Bone marrow (tissue), 2 donors: ENCODE data around the gene NHLRC1.

Experiments
- DNase-seq, 2 donors: peaks; one replicate each; lab custom pipeline; 2025; lab: John Stamatoyannopoulos, UW

Gene NHLRC1

DNA sequence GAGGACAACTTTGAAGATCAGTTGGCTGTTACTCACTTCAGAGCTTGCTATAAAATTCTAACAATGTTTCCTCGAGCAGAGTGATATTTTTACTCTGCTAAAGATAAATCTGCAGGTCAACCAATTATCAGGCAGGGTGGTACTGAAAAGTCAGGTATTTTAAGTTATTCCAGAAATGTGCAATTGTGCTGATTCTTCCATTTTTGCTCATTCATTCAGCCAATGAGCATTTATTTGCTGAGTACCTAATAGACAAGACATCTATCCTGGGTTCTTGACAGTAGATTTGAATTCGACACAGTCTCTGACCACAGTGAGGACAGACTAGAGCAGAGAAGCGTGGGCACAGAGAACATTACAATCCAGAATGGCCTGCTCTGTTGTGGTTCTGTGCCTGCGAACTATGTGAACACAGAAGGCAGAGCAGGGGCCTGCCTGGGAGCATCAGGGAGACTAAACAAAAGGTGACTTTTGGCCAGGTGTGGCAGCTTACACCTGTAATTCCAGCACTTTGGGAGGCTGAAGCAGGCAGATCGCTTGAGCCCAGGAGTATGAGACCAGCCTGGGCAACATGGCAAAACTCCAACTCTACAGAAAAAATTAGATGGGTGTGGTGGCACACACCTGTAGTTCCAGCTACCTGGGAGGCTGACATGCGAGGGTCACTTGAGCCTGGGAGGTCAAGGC lies 17.6 kb upstream of the NHLRC1 start:
- DNase-seq: no peak

DNA sequence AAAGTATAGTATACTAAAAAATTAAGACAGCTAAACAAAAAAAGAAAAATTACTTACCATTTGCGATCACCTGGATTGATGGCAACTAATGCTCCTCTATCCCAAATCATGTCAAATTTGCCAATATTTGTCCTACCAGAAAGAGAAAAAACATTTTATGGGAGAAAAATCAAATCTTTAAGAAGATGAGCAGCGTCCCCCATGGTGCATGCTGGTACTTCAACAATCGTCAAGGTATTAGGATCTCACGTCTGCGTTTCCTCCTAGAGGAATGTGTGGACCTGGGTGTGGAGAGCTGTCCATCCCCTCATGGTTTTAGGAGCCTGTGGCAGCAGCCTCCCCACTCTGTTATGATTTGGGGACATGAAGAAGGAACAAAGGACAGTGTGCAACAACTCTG lies 16.4 kb upstream of the NHLRC1 start:
- no peak for DNase-seq

DNA sequence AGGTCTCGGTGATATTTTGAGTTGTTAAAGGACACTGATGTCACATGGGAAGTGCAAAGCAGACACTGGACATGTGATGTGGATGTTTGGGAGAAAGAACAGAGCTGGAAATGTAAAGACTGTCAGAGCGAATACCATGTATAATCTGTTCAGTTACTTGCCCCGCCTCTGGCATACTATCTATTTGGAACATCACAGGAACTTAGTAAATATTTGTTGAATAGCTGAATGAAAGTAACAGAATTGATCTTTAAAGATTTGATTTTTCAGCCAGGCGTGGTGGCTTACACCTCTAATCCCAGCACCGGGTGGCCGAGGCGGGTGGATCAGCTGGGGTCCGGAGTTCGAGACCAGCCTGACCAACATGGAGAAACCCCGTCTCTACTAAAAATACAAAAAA lies 13.8 kb upstream of the NHLRC1 start:
- no peak for DNase-seq

DNA sequence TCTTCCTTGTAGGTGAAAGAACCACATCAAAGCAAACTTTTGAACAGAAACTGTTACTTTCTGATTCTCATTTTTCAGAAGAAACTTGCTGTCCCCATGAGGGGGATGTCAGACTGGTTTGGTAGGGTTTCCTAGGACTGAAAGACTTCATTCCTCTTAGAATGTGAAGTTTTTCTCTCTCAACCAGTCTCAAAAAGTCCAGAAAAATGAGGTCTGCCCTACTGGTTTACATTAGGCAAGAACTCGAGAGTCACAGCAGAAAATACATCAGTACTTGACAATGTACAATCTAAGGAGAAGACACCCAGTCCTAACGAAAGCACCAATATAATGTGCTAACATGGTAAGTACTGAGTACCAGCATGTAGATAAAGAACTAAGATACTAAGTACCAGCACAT lies 12.7 kb upstream of the NHLRC1 start:
- no peak for DNase-seq

DNA sequence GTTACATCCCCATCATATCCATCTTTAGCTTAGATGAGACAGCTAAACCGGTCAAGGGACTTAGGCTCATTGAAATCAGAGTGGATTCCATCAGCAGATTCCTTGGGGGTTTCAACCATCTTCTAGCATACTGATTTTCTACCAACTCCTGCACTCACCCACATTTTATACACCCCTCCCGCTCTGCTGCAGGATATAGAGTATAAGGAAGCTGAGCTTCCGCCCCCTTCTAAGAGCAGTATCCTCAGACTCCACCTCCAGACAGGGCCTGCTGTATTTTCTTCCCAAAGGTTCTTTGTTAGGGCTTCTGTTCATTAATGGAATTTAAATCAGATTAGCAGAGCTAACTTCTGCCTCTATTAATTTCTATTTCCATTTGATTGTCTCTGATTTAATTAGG lies 9.9 kb upstream of the NHLRC1 start:
- DNase-seq: no peak

DNA sequence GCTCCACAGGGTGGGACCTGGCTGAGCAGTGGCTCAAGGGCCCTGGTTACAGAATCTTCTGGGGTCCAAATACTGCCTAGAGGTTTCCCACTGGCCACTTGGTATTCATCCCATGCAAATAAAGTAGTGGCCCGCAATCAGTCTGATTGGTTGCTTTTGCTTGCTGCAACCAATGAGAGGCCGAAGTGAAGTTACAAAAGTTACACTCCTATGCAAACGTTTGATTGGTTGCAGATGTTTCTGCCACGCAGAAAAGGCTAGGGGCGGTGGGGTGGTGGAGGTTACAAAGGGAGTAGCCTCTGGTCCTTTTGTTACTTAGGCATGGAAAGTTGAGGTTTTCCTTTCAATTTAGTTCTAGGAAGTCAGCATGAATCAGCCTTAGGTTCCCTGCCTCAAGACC lies 3.6 kb upstream of the NHLRC1 start:
- DNase-seq: no peak

DNA sequence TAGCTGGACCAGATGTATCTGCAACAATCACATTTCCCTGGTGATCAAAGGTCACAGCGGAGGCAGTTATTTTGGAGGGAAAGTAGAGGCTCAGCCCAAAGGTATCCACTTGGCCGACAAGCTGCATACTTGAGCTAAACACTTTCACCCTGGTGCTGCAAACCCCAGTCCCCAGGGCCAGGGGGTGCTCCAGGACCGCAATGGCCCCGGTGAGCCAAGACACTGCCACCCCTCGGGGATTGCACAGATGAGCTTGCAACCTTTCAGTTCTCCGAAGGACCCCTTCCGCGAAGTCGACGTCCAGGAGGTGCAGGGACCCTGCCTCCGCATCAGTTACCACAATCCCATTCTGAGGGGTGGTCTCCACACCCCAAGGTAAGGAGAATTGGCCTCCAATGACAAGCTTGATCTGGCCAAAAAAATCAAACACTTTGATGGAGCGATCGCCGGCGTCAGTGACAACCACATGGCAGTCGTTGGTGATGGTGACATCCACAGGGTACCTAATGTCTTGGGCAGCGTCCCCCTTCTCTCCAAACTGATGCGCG lies 823 bp downstream of the NHLRC1 start:
- DNase-seq: no peak

DNA sequence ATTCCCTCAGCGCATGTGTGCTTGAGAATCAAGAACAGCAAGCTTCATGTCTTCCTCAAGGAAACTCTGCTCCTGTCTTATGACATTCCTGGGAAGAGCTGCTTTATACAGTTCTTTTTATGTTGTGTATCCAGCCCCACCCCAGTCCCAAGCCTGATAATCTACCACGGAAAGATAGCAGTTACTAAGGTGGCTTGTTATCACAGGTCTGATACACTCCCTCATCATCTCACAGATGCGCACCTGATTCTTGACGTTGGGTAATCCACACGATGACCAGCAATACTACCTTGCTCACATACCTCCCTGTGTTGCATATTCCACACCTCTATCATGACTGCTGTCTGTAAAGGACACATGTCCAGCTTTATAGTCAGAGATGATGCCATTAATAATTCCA lies 3.2 kb downstream of the NHLRC1 start:
- DNase-seq: no peak

DNA sequence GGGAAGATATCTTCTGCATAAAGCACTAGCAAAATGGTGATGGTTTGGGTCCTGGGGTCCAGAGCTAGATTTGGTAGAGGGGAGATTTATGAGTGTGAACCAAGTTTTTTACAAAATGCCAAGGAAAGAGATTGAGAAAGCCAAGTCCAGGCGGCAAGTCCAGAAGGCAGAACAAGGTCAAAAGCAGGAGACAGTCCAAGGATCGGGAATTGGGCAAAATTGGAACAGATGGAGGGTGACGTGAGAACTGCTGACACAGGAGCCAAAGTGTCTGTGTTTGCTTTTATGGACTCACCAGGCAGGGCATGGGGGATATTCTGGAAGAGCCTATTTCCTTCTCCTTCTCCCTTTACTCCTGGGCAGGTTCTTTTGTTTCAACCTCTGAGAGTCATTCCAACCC lies 4.1 kb downstream of the NHLRC1 start:
- no peak for DNase-seq

DNA sequence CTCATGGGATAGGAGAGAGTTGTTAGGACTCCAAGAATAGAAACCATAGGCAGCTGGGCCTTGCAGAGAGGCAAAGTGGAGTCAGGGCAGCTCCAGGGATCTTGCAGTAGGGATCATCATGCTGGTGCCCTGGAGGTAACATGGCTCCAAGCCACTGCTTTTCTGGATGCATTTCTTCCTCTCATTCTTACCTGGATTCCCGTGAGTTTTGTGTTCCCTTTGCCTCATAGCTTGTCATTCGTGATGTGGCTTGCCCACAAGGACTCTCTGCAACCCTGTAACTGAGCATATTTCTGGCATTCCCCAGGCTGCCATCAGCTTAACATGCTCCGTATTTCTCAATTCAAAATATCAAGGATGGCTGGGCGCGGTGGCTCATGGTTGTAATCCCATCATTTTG lies 5.3 kb downstream of the NHLRC1 start:
- DNase-seq: no peak

DNA sequence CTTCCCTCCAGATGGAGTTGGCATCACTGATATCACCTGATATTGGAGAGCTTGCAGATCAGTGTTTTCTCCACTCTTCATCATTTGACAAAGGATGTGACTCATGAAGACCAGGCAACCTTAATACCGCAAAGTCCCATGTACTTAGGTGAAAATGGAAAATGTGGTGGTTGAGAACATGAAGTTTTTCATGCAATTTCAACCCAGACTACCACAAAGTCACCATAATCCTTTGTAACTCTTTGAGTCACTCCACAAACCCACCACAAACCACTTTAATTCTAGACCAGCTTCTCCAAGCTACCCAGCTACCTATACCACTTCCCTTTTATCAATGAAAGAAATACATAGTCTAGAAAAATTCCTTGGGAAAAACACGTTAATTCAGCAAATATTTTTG lies 7.1 kb downstream of the NHLRC1 start:
- no peak for DNase-seq

DNA sequence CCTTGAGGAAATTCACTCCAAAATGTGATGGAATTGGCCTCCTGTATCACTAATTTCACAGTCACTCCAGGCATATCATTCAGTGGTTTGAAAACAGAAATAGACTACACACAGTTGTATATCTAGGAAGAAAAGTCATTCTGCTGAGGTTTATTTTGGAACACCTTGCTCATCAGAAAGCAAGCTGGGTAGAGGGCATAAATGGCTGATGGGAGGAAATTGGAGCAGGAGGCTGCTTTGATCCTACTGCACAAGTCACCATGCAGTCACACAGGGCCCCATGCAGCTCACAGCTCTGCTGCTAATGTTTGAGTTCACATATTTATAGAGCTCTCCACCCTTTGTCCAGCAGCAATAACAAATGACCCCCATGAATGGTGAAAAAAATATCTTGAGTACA lies 12.3 kb downstream of the NHLRC1 start:
- DNase-seq: no peak

DNA sequence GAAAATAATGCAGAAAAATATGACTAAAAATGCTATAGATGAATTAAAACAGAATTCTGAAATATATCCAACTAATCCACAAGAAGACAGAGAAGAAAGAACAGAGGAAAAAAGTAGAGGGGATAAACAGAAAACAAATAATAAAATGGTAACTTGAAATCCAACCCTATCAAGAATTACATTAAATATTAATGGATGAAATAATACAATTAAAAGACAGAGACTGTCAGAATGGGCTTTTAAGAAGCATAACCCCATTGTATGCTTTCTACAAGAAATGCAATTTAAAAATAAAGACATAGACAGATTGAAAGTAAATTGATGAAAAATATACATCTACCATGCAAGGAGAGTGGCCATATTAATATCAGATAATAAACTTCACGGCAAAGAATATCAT lies 15.4 kb downstream of the NHLRC1 start:
- no peak for DNase-seq

DNA sequence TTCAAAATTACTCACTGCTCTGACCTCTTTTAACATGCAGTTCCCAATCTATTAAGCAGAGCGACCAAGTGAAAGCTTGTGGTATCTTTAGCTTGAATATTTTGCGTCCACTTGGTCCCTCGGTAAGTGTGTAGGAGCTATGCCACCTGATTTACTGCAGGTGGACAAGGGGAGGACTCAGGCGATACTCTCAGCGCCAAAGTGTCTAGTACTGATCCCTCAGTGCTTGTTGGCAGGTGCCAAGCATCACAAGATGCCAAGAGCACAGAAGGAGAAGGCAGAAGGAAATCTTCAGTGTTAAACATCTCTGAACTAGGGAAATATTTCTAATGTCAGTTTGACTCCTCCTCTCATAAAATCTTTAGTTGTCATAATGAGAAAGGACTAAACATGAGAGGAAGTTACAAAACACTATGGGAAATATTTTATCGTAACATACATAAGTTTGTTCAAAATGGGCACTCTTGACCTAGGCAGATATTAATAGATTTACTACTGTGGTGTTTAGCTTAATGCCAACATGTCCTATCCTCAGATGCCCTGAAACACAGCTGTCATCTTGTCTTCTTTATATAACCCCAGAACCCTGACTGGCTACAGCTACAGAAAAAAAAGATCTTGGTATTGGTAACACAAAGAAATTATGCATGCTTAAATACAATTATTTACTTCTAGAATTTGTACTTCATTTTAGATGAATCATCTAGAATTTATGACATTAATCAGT lies 19.5 kb downstream of the NHLRC1 start:
- no peak for DNase-seq

DNA sequence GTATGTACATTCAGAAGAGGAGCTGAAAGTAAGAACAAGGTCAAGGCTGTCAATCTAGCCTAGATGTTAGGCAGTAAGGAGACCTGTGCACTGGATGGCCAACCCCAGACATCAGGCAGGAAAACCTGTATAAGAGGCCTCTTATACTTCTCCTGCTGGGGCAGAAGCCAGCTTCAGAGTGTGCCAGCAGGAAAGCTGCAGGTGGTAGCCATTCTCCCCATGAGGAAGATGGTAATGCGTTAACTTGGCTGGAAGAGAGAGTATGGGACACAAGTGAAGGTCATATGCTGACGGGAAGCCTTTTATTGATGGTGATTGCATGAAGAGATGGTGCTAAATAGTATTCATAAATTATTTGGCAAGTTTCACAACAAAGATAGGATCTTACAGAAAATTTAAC lies 20.6 kb downstream of the NHLRC1 start:
- no peak for DNase-seq

DNA sequence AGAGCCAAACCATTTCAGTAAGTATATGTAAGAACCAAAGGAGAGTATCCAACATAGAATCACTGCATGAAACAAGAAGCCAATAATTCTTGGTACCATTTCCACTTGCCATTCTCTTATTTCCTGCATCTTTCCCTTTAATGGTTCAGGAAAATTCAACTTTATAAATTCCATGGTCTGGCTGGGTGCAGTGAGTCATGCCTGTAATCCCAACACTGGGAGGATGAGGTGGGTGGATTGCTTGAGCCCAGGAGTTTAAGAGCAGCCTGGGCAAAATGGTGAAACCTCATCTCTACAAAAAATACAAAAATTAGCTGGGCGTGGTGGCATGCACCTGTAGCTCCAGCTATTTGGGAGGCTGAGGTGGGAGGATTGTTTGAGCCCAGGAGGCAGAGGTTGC lies 21.2 kb downstream of the NHLRC1 start:
- DNase-seq: no peak

DNA sequence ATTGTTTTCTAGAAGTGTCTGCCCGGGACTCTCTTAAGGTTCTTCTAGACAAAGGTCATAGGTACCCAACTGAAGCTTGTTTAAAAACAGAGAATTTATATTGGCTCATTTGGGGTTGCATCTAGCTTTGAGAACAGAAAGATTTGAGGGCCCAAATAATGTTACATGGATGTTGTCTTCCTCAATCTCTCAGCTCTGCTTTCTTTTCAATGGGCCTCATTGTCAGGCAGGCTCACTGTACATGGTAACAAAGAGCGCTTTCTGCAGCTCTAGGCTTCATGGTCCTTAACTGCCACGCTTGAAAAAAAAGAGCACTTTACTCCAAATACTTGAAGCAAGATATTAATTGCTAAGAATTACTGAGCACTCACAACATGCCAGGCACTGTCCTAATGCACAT lies 22.2 kb downstream of the NHLRC1 start:
- DNase-seq: no peak

DNA sequence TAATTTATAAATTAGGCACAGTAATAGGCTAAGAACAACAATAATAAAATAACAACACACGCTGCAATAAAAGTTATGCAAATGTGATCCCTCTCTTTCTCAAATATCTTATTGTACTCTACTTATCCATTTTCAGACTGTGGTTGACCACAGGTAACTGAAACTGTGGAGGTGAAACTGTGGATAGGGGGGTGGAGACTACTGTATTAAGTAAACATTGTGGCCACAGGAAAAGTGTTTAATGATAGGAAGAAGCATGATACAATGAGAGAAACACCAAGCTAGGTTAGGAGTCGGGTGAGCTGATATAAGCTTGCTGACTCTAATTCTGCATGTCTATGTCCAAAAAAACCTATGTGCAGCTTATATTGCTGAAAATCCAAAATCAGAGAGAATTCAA lies 23.0 kb downstream of the NHLRC1 start:
- DNase-seq: no peak

DNA sequence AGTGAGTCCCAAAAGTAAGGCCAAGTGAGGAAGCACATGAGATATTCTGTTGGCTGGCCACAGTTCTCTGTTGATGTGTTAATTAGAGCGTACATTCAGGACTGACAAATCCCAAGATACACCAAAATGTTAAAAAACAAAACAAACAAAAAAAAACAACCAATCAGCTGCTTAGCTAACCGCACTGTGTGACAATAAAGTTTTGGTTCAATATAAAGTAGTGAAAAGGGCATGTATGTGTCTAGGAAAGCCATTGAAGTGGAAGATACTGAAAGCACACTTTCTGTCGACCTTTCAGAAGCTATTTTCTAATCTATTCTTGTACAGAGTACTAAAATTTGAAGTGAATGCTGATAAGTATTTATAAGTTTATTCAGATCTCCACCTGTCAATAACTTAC lies 26.1 kb downstream of the NHLRC1 start:
- DNase-seq: no peak

DNA sequence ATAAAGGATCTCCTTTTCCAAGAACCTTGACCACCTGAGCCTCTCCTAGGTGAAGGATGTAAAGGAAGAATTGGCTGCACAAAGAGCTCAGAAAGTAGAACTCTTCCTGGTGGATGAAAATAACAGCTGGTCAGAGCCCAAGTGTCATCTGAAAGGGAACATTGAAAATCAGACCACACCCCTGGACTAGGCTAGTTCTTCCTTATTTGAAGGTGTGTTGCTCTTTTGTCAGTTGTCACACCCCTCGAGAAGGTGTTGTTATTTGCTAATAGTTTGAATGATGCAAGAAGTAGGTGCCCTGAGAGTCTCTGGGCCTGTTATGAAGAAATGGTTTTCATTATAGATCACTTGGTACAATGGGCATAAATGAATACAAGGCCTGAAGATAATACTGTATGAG lies 31.1 kb downstream of the NHLRC1 start:
- DNase-seq: no peak

DNA sequence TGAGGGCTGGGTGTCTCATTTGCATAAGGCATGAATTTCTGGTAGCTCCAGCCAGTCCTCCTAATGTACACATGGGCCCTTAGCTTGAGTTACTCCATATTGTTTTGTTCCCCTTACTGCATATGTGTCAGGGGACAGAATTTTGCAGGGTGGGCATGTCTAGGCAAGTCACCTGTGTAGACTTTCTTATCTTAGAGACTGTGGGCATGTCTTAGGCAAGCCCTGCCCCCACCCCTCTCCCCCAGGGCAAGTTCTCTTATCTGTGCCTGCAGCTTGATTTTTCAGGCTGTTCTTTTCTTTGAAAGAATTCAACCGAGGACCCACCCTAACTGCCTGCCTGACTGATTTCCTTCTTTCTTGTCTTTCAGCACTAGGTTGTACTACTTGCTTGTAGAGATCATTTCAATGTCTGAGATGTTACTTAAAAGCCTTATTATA lies 32.1 kb downstream of the NHLRC1 start:
- DNase-seq: no peak

DNA sequence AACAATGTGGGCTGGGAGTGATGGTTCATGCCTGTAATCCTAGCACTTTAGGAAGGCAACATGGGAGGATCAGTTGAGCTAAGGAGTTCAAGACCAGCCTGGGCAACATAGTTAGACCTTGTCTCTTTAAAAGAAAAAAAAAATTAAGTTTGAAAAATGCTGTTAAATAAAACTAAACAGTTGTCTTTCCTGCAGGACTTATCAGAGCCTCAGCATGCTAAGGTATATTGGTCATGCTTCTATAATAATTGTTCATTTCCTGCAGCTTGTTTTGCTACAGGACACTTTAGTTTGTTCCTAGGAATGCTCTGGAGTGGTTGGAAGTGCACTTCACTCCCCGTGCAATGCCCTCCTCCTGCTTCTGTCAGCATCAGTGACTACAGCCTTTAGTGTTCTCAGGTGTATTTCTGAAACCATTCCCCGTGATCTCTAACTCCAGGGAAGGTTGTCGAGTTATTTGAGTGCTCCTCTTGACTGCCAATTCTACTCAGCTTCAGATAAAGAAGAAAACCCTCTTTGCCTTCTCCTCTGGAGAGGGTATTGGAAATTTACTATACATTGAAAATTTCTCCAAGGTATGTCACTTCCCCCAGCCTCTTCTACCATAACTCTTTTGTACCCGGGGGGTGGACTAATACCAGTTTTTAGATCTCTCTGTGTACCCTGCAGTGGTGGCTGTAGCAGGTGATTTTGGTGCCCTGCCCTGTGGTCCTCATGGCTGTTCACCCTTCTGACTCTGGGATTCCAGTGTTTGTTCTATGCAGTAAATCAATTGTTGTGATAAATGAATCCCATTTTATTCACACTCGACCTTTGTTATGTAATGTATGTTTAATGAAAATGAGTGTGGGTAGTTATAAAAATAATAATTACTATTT lies 33.8 kb downstream of the NHLRC1 start:
- no peak for DNase-seq
